Stimulated activated CD4-positive, alpha-beta T cell treated with anti-CD3 and anti-CD28 coated beads, Interleukin-1b, Interleukin-23, amount 100 ng/mL, for 1 hour (primary cell): Measurements from ENCODE around the gene GPR55.

ENCODE experiments used
- DNase-seq, 2 donors: peaks; one replicate each; pipeline ENCODE4 v3.0.0-alpha.2; 2020; ENCODE audit warnings: low read depth in 2 of 2

GPR55 gene

DNA sequence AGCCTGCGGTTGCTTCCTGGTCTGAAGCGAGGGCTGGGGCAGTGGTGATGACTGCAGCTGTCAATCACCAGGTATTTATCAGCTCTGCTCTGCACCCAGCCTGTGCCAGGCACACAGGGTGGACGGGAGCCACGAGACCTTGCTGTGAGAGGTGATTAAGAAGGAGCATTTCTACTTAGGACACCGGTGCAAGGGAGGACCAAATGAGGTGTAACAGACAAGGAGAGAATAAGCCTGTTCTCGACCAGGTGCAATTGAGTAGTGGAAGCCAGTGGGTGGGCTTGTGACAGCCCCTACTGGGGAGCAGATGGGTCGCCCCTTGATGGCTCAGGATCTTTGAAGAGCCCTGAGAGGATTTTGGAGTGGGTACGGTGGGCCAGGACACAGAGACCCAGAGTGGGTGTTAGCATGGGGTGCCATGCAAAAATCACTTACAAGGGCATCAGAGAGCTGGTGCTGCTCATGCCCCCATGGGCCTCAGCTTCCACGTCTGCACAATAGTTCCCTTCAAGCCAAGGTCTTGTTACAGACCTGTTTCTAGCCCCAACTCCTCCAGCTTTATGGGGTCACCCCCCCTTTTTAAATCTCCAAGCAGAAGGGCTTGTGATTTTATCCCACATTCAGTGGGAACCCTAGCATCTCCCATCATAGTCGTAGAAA, 24.6 kb downstream of the GPR55 start:
- no peak for DNase-seq

DNA sequence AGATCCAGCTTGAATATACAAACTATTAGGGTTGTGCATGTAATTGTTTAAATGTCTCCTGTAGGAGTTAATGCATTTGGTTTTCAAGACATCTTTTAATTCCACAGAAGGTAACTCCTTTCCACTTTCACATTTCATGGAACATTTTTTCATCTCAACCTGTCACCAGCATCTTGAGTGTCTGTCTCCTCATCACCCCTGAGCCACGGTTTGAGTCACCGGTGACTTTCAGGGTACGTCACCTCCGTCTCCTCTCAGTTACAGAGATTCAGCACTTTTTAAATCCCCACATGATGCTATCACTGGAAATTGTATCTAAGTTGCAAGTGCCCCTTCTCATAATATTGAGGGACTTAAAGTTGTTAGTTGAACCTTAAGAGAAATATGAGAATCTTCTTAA, 25.3 kb downstream of the GPR55 start:
- no peak for DNase-seq

DNA sequence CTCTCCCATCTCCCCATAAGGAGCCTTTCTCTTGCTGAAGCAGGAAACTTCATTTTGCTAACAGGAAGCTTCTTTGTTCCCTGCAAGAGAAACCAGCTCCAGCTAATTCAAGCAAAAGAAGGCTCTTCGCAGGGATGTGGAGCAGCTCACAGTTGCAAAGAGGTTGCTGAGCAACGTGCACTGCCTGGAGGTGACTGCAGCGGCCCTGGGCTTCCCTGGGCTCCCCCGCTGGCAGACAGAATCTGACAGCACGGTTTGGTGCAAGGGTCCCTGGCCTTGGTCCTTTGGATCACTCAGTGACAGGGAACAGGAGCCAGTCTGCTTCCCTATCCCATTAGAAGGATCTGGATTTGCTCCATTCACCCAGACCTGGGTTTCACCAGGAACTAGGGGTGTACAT, 25.8 kb downstream of the GPR55 start:
- no peak for DNase-seq

DNA sequence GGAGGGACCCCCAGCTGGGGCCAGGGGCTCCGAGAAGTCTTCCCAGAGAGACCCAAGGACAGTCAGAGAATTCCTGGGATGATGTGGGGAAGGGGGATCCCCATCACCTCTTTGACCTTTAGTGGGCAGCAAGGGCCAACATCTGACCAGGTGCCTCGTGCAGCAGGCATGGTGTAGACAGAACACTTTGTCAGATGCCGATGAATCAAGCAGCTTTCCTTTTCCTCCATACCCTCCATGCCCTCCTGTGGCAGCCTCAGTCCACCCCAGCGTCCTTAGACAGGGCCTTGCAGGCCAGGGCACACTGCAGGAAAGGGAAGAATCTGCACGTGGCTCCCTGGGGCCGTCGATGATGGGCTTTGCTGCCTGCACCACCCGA, 26.3 kb downstream of the GPR55 start:
- DNase-seq, result no peak

DNA sequence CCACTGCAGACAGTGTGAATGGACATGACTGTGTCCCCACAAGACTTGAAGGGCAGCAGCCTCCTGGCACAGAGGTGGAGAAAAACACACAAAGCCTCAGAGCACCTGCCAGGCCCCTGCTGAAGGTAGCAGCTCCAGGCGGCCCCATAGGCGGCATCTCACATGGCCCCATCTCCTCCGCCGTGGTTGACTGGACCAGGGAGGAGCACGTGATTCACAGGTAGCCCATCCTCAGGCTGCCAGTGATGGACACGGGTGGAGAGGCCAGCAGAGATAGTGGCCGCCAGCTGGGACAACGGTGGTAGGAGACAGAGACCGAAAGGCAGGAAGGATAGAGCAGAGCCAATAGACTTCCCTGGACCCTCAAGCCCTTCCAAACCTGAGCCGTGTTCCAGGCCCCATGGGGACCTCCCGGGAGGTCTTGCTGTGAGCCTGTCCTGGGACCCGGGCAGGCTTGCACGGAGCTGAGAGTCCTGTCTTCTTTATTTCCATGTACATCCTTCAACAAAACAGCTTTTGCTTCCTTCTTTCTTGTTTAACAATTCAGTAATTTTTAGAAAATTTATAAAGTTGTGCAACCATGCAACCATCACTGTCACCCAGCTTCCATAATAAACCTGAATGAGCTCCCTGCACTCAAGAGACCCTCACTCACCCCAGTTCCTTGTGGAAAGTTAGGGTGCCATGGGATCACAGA, 26.9 kb downstream of the GPR55 start:
- DNase-seq, result no peak

DNA sequence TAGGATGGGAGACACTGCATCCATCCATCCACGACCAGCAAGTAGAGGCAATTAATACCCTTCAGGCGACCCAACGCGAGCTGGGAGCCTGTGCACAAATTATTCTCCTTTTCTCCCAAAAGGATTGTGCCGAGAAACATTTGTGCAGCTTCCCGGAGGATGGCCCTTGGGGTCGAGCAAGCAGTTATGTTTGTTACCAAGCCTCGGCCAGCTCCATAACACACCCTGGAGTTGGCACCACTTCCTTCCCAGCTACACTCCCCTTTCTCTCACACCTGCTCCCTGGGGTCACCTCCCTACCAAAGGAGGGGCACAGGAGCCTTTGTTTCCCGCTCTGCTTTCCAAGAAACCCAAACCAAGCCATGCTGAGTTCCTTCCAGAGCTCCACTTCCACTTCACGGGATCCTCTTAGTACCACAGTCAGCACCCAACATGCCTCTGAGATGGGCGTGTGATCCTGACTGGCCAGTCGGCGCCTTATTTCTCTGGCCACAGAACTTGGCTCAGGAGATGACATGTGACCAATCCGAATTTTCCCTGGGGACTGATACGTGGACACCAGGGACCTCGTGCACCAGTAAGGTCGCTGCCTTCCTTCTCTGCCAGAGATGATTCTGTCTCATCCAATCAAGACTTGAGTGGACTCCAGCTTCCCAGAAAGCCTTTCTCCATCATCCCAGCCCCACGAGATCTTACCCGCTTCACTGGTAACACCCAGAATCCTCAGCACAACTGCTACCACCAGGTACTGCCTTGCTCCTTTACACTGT, 28.5 kb downstream of the GPR55 start:
- DNase-seq, result no peak

DNA sequence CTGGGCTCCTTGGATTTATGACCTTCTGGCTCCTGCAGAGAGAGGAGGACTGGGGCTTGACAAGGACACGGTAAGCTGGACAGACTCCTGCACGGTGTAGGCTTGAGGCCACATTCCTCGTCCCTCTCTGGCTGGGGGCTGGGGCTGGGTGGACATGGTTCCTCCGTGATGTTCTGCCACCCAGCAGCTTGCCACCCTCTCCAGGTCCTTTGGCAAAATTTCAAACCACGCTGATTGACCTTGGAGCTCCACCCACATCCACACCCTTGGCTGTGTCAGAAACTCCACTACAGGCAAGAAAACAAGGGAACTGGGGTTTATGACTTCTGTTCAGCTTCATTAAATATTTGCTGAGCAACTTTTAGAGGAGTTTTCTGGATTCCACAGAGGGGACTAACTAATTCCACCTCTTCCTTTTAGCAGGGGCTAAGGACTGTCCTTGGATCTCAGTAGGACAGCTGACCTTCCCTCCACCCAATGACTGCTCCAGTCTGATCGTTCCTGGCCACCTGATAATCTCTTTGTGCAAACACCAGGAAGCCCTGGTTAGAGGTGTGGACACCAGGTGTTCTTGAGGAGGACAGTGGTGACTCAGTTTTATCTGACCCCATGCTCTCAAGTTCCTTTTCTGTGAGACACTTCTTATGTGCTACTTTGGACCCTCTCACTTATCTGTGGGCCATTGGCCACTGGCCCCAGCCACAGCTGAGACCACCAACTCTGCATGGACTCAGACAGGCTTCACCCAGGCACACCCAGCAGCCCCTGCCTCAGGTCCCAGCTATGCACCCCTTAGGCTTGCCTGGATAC, 29.3 kb downstream of the GPR55 start:
- DNase-seq, result no peak

DNA sequence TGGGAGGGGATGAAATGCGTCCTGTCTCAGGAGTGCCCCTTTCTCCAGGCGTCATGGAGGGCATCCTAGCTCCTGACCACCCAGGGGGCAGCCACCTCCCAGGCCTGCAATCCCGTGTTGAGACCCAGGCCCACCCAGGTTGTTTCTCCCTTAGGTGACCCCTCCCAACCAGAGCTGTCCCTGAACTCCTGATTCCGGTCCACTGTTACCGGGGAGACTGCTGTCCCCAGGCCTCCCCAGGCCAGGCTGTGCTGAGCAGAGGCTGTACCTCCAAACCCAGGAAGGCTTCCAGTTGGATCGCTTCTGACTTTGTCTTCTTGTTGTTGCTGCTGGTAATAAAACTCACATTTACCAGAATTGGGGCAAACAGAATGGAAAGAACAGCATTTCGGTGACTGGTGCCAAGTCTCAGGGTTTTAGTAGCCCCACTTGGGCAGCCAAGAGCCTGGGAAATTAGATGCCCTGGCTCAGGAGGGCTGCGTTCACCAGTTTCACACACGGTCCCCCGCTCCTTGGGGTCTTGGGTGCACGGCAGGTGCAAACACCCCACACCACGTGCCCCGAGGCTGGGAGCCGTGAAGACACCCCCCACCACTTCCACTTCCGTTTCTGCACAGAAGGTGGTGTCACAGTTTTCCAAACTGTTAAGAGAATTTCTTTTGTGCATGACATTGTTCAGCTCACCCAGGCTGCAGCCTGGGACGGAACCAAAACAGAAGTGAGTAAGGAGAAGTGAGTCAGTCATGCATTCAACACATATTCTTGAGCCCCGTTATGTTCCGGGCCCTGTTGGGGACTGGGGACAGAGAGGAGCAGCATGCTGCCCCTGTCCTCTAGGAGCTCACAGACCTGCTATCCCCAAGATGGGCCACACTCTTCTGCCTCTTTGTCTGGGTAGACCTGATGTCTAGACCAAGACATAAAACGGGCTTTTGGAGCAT, 30.9 kb downstream of the GPR55 start:
- DNase-seq, result no peak

DNA sequence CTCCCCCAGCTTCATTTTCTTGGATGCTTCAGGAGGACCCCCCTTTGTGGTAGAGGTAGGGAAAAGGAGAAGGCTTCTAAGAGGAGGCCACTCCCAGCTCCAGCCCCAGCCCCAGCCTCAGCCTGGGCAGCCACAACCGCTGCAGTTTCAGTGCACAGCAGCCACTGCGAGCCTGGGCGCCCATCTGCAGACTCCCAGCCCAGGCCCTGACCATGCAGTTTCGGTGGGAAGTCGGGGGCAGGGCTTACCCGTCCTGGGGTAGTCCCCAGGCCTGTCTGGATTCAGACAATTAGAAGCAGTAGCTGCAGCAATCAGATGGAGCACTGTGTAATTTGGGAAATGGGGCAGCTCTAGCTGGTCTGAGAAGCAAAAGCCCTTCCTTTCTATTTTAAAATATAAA, 31.7 kb downstream of the GPR55 start:
- DNase-seq, result no peak

DNA sequence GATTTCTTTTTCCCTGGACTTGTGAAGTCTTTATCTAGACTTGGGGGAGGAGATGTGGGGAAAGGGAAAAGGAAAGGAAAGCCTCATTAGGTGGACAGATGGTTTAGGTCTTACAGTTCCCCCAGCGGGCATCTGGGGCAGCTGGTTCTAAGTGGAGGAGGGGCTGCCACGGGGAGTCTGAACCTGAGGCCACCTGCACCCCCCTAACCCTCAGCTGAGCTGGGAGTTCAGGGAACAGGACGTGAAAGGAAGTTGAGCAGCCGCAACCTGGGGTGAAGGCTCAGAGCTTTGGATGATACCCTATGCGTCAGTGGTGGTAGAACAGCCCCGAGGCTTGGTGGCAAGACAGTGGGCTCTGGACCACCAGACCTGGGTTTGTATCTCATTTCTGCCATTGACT, 33.5 kb downstream of the GPR55 start:
- no peak for DNase-seq

DNA sequence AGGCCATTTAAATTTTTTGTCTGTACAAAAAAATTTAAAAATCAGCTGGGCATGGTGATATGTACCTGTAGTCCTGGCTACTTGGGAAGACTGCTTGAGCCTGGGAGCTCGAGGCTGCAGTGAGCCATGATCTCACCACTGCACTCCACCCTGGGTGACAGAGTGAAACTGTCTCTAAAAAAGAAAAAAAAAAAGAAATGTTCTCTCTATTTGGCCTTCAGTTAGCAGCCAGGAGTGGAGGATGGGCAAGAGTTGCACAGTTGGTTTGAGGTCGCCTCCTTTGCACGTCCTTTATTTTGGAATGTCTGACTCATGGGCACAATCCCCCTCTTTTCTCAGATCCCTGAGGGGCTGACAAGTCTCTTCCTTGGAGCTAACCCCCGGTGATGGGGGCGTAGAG, 34.0 kb downstream of the GPR55 start:
- DNase-seq, result no peak

DNA sequence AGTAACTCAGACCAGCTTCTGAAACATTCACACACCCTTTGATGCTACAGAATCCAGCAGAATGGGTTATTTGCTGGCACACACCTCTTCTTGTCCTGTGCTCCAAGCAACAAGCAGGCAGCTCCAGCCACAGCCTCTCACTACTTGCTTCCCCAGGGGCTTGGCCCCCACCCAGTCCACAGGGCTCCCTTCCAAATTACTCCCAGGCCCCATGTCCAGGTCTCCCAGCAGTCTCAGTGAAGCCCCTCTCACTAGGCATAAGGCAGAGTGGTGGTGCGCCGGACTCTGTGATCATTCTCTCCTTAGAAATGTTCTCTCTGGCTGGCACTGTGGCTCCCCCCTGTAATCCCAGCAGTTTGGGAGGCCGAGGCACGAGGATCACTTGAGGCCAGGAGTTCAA, 34.4 kb downstream of the GPR55 start:
- DNase-seq, result no peak

DNA sequence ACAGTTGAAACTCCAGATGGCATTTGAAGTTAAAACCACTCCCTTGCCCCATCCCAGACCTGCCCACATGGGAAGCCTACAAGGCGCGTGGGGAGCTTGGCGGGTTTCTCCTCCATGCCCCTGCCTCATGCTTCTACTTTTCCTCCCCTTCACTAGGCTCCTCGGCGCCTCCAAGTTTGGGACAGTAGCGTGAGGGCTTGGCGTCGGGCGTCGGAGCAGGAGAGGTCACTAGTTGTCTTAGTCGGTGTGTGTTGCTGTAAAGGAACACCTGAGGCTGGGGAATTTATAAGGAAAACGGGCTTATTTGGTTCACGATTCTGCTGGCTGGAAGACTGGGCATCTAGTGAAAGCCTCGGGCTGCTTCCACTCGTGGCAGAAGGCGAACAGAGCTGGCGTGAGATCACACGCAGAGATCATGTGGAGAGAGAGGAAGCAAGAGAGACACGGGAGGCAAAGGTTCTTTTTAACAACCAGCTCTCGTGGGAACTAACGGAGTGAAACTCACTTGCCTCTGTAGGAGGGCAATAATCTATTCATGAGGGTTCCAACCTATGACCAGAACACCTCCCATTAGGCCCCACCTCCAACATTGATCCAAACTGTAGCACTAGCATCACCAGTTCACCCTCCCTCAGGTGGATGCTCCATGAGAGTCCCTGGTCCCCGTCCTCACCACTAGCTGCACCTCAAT, 35.0 kb downstream of the GPR55 start:
- DNase-seq, result no peak

DNA sequence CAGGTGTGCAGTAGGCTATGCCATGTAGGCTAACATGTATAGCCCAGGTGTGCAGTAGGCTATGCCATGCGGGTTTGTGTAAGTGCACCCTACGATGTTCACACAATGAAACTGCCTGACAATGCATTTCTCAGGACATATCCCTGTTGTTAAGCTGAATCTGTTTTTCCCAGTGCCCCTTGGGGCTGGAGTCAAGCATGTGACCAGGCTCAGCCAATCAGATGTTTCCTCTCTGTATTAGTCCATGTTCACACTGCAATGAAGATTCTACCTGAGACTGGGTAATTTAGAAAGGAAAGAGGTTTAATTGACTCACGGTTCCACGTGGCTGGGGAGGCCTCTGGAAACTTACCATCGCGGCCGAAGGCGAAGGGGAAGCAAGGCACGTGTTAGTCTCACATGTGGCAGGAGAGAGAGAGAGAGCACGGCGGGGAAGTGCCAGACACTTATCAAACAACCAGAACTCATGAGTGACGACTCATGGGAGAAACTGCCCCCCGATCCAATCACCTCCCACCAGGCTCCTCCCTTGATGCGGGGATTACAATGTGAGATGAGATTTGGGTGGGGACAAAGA, 36.1 kb downstream of the GPR55 start:
- no peak for DNase-seq

DNA sequence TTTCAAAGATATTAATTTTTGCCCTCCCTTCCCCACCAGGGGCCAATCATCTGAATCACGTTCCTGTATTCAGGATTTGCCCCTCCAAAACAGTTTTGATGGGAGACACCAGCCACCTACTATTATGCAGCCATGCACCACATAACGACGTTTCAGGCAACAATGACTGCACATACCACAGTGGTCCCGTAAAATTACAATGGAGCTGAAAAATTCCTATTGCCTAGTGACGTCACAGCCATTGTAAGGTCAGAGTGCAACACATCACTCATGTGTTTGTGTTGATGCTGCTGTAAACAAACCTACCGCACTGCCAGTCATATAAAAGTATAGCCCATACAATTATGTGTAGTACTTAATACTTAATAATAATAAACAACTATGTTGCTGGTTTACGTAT, 37.7 kb downstream of the GPR55 start:
- no peak for DNase-seq

DNA sequence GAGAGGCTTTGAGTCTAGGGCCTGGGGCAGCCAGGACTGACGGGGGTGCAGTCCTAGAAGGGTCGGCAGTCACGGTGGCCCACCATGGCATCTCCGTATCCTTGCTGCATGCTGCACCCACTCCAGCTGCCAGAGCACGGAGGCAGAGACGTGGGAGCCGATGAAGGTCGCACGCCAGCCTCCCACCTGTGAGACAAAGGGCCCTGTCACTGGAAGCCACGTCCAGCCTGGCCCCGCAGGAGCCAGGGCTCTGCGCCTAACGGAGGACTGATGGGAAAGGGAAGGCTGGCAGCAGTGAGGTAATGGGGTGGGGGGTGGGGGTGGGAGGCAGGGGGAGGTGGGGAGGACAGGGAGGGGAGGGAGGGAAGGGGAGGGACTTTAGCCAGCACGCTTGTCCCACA, 38.4 kb downstream of the GPR55 start:
- no peak for DNase-seq

DNA sequence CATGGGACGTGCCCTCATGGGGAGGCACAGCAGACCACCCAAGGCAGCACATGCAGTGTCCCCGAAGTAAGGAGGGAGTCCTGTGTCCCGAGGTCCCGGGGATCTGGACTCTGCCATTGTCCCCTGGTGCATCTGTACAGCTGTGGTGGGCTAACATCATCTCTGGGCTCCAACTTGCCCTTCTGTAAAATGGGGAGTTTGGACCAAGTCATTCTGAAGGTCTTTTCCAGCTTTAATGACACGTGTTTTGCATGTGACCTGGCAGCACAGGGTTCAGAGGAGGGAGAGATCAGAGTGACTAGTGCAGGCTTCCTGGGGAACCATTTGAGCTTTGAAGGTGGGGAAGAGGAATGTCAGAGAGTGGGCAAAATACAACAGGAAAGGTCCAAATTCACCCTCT, 38.8 kb downstream of the GPR55 start:
- no peak for DNase-seq

DNA sequence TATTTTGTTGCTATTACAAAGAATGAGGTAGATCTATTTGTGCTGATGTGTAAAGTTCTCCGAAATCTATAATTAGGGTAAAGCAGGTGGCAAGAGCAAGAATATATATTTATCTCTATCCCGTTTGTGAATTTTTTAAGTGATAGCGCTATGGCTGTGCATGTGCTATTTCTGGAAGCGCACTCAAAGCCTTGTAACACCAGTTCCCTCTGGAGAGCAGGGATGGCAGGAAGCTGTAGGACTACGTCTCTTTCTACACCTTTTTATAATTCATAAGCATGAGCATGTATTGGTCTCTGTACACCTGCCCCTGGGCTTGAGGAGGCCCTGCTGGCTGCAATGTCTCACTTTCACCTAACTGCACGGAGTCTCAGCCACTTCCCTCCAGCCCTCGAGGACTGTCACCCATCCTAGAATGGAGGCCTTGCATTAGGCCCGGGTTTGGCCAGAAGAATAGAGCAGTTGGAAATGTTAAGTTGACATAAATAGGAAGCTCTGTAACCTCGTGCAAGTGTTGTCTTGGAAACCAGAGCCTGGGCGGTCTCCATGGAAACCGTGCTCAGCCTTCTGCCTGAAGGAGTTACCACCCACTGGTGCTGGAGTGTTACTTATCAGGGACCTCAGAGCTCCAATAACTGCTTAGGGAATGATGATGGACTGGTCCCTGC, 39.4 kb downstream of the GPR55 start:
- no peak for DNase-seq

DNA sequence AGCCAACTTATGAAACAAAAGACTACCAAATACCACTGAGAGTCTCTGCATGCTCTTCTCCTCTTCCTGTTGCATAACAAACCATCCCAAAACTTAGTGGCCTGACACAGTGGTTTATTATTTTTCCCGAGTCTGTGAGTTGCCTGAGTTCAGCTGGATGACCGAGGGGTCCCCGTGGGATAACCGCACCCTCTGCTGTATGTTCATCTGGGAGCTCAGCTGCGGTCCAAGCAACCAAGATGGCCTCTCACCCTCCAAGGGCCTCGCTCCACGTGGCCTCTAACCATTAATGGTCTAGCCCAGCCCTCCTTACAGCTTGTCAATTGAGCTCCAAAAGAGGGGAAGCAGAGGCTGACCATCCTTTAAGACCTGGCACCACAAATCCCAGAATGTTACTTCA, 43.2 kb downstream of the GPR55 start:
- DNase-seq, result no peak

DNA sequence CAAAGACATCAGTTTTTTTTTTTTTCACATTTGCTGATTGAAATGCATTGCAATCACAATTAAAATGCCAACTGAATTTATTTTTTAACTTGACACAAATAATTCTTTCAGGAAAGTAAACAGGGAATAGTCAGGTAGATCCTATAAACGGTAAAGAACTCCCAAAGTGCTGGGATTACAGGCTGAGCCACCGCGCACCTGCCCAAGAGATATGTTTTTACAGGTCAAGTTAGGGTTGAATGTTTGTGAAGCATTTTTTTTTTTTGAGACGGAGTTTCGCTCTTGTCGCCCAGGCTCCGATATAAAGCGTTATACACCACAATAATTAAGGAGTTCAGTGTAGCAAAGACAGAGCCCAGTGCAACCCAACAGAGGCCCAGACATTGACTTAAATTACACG, 45.2 kb downstream of the GPR55 start:
- DNase-seq, result no peak
